ENCODE results near the gene ANKS6.
A peak's percentile ranks its signal among the peaks of the same experiment; 100 is the strongest.

ANKS6 gene

GRCh38 chr9:98796364-98797101 lies at the start of gene ANKS6:
ANKS6 (minus strand) TSS chr9:98796555; CDS start chr9:98796491, 64 bp downstream.
- DNase-seq, result peak; percentile 80

GRCh38 chr9:98846081-98846480 lies 49.7 kb upstream of the ANKS6 start:
- DNase-seq, result no peak

GRCh38 chr9:98842510-98842909 lies 46.2 kb upstream of the ANKS6 start:
- DNase-seq, result no peak

GRCh38 chr9:98839724-98840123 lies 43.4 kb upstream of the ANKS6 start:
- no peak for DNase-seq

- DNase-seq, result no peak
Measured at GRCh38 chr9:98838868-98839565, 42.7 kb upstream of the ANKS6 start.

- DNase-seq, result no peak
Measured at GRCh38 chr9:98838155-98838867, 42.0 kb upstream of the ANKS6 start.

- DNase-seq, result no peak
Measured at GRCh38 chr9:98837516-98837915, 41.2 kb upstream of the ANKS6 start.

- DNase-seq, result no peak
Measured at GRCh38 chr9:98836206-98836605, 39.9 kb upstream of the ANKS6 start.

- no peak for DNase-seq
Measured at GRCh38 chr9:98834386-98834785, 38.0 kb upstream of the ANKS6 start.

GRCh38 chr9:98833090-98833956 lies 37.0 kb upstream of the ANKS6 start:
- no peak for DNase-seq

- no peak for DNase-seq
Measured at GRCh38 chr9:98832768-98833089, 36.4 kb upstream of the ANKS6 start.

GRCh38 chr9:98831696-98832095 lies 35.3 kb upstream of the ANKS6 start:
- no peak for DNase-seq

GRCh38 chr9:98830554-98830953 lies 34.2 kb upstream of the ANKS6 start:
- DNase-seq, result no peak

GRCh38 chr9:98829766-98830165 lies 33.4 kb upstream of the ANKS6 start:
- DNase-seq, result no peak

- no peak for DNase-seq
Measured at GRCh38 chr9:98826716-98827115, 30.4 kb upstream of the ANKS6 start.

GRCh38 chr9:98825414-98825813 lies 29.1 kb upstream of the ANKS6 start:
- no peak for DNase-seq

- no peak for DNase-seq
Measured at GRCh38 chr9:98823666-98824334, 27.4 kb upstream of the ANKS6 start.

- no peak for DNase-seq
Measured at GRCh38 chr9:98822661-98823060, 26.3 kb upstream of the ANKS6 start.

GRCh38 chr9:98821831-98822230 lies 25.5 kb upstream of the ANKS6 start:
- no peak for DNase-seq

GRCh38 chr9:98819231-98819630 lies 22.9 kb upstream of the ANKS6 start:
- no peak for DNase-seq

- no peak for DNase-seq
Measured at GRCh38 chr9:98818764-98819163, 22.4 kb upstream of the ANKS6 start.

- DNase-seq, result no peak
Measured at GRCh38 chr9:98815391-98815951, 19.1 kb upstream of the ANKS6 start.

All from activated gamma-delta T cell treated with Interleukin-2 at 50 U/mL for 16 hours (primary cell).